ENCODE results near the gene CDK5RAP2.

The CDK5RAP2 gene

GRCh38 chr9:120395376-120395775, 184.6 kb downstream of the CDK5RAP2 start:
- DNase-seq, result no peak

- DNase-seq, result peak; percentile 32
Observed at GRCh38 chr9:120394058-120394669, 185.8 kb downstream of the CDK5RAP2 start.

GRCh38 chr9:120393386-120394057, 186.4 kb downstream of the CDK5RAP2 start:
- no peak for DNase-seq

- no peak for DNase-seq
Observed at GRCh38 chr9:120392711-120393110, 187.3 kb downstream of the CDK5RAP2 start.

- no peak for DNase-seq
Observed at GRCh38 chr9:120392245-120392644, 187.7 kb downstream of the CDK5RAP2 start.

- no peak for DNase-seq
Observed at GRCh38 chr9:120391691-120392090, 188.3 kb downstream of the CDK5RAP2 start.

- DNase-seq, result no peak
Observed at GRCh38 chr9:120390637-120391190, 189.3 kb downstream of the CDK5RAP2 start.

- no peak for DNase-seq
Observed at GRCh38 chr9:120389867-120390266, 190.1 kb downstream of the CDK5RAP2 start.

GRCh38 chr9:120389300-120389699, 190.7 kb downstream of the CDK5RAP2 start:
- no peak for DNase-seq

- DNase-seq, result no peak
Observed at GRCh38 chr9:120388003-120388855, 191.7 kb downstream of the CDK5RAP2 start.

- no peak for DNase-seq
Observed at GRCh38 chr9:120387257-120388002, 192.5 kb downstream of the CDK5RAP2 start.

GRCh38 chr9:120386390-120387131, 193.4 kb downstream of the CDK5RAP2 start:
- DNase-seq, result no peak

GRCh38 chr9:120385606-120386389, 194.2 kb downstream of the CDK5RAP2 start:
- no peak for DNase-seq

GRCh38 chr9:120384925-120385272, 195.1 kb downstream of the CDK5RAP2 start:
- DNase-seq, result no peak

- DNase-seq, result no peak
Observed at GRCh38 chr9:120383999-120384924, 195.7 kb downstream of the CDK5RAP2 start.

GRCh38 chr9:120383611-120383998, 196.4 kb downstream of the CDK5RAP2 start:
- DNase-seq, result no peak

GRCh38 chr9:120382453-120382852, 197.5 kb downstream of the CDK5RAP2 start:
- no peak for DNase-seq

- DNase-seq, result no peak
Observed at GRCh38 chr9:120381839-120382238, 198.1 kb downstream of the CDK5RAP2 start.

GRCh38 chr9:120379611-120380010, 200.4 kb downstream of the CDK5RAP2 start:
- DNase-seq, result no peak

- DNase-seq, result no peak
Observed at GRCh38 chr9:120378680-120379079, 201.3 kb downstream of the CDK5RAP2 start.

Measured in hematopoietic multipotent progenitor cell treated with erythropoietin and hydrocortisone succinate and interleukin-3 and kit ligand, for 6 days (in vitro differentiated cells).